Keratinocyte (primary cell): ENCODE results near the gene CELF2. TPM values are rescaled to one million over a fixed set of nuclear protein-coding genes. Genes with fewer than 3 reads are reported as not detected.

ENCODE experiments used
- DNase-seq: peaks from one replicate; pipeline ENCODE4 v3.0.0-alpha.2; 2011; ENCODE audit warnings: low read depth, missing footprints, low spot score
- FAIRE-seq: peaks from 2 replicates; lab custom pipeline; 2011; peaks lifted over from hg19 to GRCh38; lab: Jason Lieb, UNC
- H2AFZ ChIP-seq: 2 replicates; pipeline ENCODE4 v1.6.0; 2012; ENCODE audit warnings: low read length, control low read depth, inconsistent platforms; ENCODE audit not compliant: control insufficient read depth
- H3K27ac ChIP-seq: 2 replicates; pipeline ENCODE4 v1.5.1; 2011; ENCODE audit warnings: low read length; ENCODE audit not compliant: control insufficient read depth, insufficient read depth
- H3K27me3 ChIP-seq: 3 replicates; pipeline ENCODE4 v1.6.0; 2011; ENCODE audit warnings: low read length; ENCODE audit not compliant: control insufficient read depth, insufficient read depth; ENCODE audit errors: extremely low read depth
- H3K36me3 ChIP-seq, 2 experiments: 2 replicates in 1 of 2; 3 replicates in 1 of 2; pipeline ENCODE4 v1.5.1; 2011; ENCODE audit warnings: low read length in 2 of 2, mild to moderate bottlenecking in 1 of 2; ENCODE audit not compliant: control insufficient read depth in 2 of 2, insufficient read depth in 2 of 2; ENCODE audit errors: extremely low read depth in 1 of 2
- H3K4me1 ChIP-seq: 3 replicates; pipeline ENCODE4 v1.5.1; 2011; ENCODE audit warnings: low read length; ENCODE audit not compliant: control insufficient read depth, insufficient read depth; ENCODE audit errors: extremely low read depth
- H3K4me2 ChIP-seq: 3 replicates; pipeline ENCODE4 v1.6.0; 2011; ENCODE audit warnings: low read depth, low read length; ENCODE audit not compliant: control insufficient read depth, insufficient read depth; ENCODE audit errors: extremely low read depth
- H3K4me3 ChIP-seq, 3 experiments: fragments of 200-600 bp in 1 of 3; sonication (generic) in 1 of 3; 2 replicates in 2 of 3; 3 replicates in 1 of 3; pipeline ENCODE4 v1.5.1; 2011 to 2016; ENCODE audit warnings: low read length in 3 of 3, mild to moderate bottlenecking in 3 of 3, control low read depth in 2 of 3, inconsistent platforms in 1 of 3, low read depth in 1 of 3, mixed read lengths in 1 of 3, mixed run types in 1 of 3, moderate library complexity in 1 of 3; ENCODE audit not compliant: control insufficient read depth in 2 of 3, insufficient read depth in 2 of 3; ENCODE audit errors: extremely low read depth in 1 of 3
- H3K79me2 ChIP-seq: 2 replicates; pipeline ENCODE4 v1.6.0; 2012; ENCODE audit warnings: low read length; ENCODE audit not compliant: control insufficient read depth, insufficient read depth
- H3K9ac ChIP-seq: 3 replicates; pipeline ENCODE4 v1.6.0; 2011; ENCODE audit warnings: low read length; ENCODE audit not compliant: control insufficient read depth, insufficient read depth; ENCODE audit errors: extremely low read depth
- H3K9me1 ChIP-seq: 3 replicates; pipeline ENCODE4 v1.6.0; 2011; ENCODE audit warnings: low read length; ENCODE audit not compliant: control insufficient read depth, insufficient read depth; ENCODE audit errors: extremely low read depth
- H3K9me3 ChIP-seq: 2 replicates; pipeline ENCODE4 v1.5.1; 2012; ENCODE audit warnings: low read depth, low read length; ENCODE audit not compliant: control insufficient read depth
- H4K20me1 ChIP-seq: 3 replicates; pipeline ENCODE4 v1.6.0; 2011; ENCODE audit warnings: low read length; ENCODE audit not compliant: control insufficient read depth, insufficient read depth; ENCODE audit errors: extremely low read depth
- EZH2 ChIP-seq: IDR thresholded peaks from one replicate; pipeline ENCODE4 v1.6.1; 2012; ENCODE audit warnings: inconsistent platforms, mild to moderate bottlenecking, low read length, moderate library complexity
- dilution Hi-C: fragments of 300-500 bp; cut with MboI; formaldehyde crosslinking; loops from one replicate; pipeline ENCODE4 v1.7.0; 2020; ENCODE audit warnings: low sequenced_read_pairs; ENCODE audit not compliant: extremely low pct_ligation_motif_present
- polyA plus RNA-seq, 5 experiments: library from polyadenylated mRNA; depleted of rRNA in 3 of 5; stranded (reverse) in 3 of 5; stranded (forward) in 1 of 5; unstranded in 1 of 5; fragments of >200 nt; gene quantifications; 1 replicate in 1 of 5; 2 replicates in 3 of 5; 3 replicates in 1 of 5; pipeline versions ENCODE4 v1.2.1 to v1.2.3, GENCODE V29; 2011 to 2012; ENCODE audit warnings: missing spikeins in 2 of 5, low read depth in 1 of 5, low replicate concordance in 1 of 5
- TF ChIP-seq, protein P1 (sequence below), 3 experiments: IDR thresholded peaks in 1 of 3; conservative IDR thresholded peaks in 1 of 3; optimal IDR thresholded peaks in 1 of 3; 2 replicates in 2 of 3; 3 replicates in 1 of 3; pipeline versions ENCODE3 to v1.5.1; 2011; ENCODE audit warnings: low read length in 3 of 3, mild to moderate bottlenecking in 3 of 3, moderate library complexity in 2 of 3, control low read depth in 1 of 3, inconsistent platforms in 1 of 3; ENCODE audit not compliant: insufficient read depth in 2 of 3; ENCODE audit errors: extremely low read depth in 1 of 3

The CELF2 gene
- polyA plus RNA-seq, 1 donor (not counting 4 experiments of a cell fraction or from before 2014, with no cell fraction given): 9.8 TPM

DNA sequence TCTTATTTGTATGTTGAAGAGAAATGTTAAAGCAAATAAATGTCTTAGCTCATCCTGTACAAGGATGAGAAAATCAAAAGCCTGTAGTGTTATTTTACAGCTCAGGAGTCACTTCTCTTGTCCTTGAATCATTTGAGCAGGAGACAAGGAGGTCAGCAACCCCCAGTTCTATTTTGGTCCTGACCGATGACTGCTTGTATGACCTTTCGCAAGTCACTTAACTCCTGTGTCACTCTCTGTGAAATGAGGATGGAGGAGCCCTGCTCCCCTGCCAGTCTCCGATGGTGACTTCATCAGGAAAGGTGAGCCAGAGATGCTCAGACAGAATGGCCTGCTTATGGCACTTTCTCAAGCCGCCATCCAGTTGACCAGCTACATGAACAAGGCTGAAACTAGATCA, 101.0 kb downstream of the CELF2 start:
- no peaks in the 10 kb centered on the region for H3K79me2 ChIP-seq
- DNase-seq (no peak), FAIRE-seq (no peak)
- no peaks in the 10 kb centered on the region for H3K36me3 ChIP-seq
- no peaks in the 10 kb centered on the region for H4K20me1 ChIP-seq
- H3K9ac ChIP-seq: no peak overlapping the region
- H3K4me2 ChIP-seq: no peak overlapping the region
- dilution Hi-C loops: no loop called here
- no peak for TF ChIP-seq EZH2
- TF ChIP-seq, protein P1, sequence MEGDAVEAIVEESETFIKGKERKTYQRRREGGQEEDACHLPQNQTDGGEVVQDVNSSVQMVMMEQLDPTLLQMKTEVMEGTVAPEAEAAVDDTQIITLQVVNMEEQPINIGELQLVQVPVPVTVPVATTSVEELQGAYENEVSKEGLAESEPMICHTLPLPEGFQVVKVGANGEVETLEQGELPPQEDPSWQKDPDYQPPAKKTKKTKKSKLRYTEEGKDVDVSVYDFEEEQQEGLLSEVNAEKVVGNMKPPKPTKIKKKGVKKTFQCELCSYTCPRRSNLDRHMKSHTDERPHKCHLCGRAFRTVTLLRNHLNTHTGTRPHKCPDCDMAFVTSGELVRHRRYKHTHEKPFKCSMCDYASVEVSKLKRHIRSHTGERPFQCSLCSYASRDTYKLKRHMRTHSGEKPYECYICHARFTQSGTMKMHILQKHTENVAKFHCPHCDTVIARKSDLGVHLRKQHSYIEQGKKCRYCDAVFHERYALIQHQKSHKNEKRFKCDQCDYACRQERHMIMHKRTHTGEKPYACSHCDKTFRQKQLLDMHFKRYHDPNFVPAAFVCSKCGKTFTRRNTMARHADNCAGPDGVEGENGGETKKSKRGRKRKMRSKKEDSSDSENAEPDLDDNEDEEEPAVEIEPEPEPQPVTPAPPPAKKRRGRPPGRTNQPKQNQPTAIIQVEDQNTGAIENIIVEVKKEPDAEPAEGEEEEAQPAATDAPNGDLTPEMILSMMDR (optimal IDR thresholded peaks at IDR 0.05 in 1 of 3, IDR thresholded peaks at IDR 0.05 in 1 of 3, conservative IDR thresholded peaks at IDR 0.05 in 1 of 3; ENCODE audit: extremely low read depth in 1 of 3, insufficient read depth in 2 of 3, low read length in 3 of 3): no peak
- no peak overlapping the region for H3K27ac ChIP-seq
- no peaks in the 10 kb centered on the region for H3K9me3 ChIP-seq
- H3K4me3 ChIP-seq: no peak overlapping the region
- no peaks in the 10 kb centered on the region for H3K27me3 ChIP-seq
- H3K4me1 ChIP-seq: no peaks in the 10 kb centered on the region
- H3K9me1 ChIP-seq: no peaks in the 10 kb centered on the region
- no peak overlapping the region for H2AFZ ChIP-seq

DNA sequence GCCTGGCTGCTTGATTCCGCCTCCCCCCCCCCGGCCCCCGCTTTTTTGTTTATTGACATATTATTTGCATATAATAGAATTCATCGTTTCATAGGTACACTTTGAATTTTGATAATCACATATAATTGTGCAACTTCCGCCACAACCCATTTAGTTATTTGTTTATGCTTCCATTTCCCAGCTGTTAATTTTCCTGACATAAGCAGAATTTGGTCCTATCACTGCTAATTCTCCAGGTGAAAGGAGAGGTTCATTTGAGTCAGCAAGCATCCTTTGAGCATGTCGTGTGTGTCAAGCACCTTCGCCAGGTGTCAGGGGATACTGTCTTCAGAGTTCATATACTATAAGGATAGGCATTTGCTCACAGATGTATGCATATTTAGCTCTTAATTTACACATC, 102.2 kb downstream of the CELF2 start:
- no peaks in the 10 kb centered on the region for H3K9me3 ChIP-seq
- FAIRE-seq (no peak), DNase-seq (no peak)
- H3K4me2 ChIP-seq: no peak overlapping the region
- H2AFZ ChIP-seq: no peak overlapping the region
- no peaks in the 10 kb centered on the region for H3K9me1 ChIP-seq
- H3K4me3 ChIP-seq: no peak overlapping the region
- H3K27me3 ChIP-seq: no peaks in the 10 kb centered on the region
- no peaks in the 10 kb centered on the region for H3K4me1 ChIP-seq
- no peaks in the 10 kb centered on the region for H3K36me3 ChIP-seq
- no peak overlapping the region for H3K27ac ChIP-seq
- no peaks in the 10 kb centered on the region for H3K79me2 ChIP-seq
- no peaks in the 10 kb centered on the region for H4K20me1 ChIP-seq
- dilution Hi-C loops: no loop called here
- TF ChIP-seq EZH2: no peak
- TF ChIP-seq, protein P1 (optimal IDR thresholded peaks at IDR 0.05 in 1 of 3, IDR thresholded peaks at IDR 0.05 in 1 of 3, conservative IDR thresholded peaks at IDR 0.05 in 1 of 3; ENCODE audit: extremely low read depth in 1 of 3, insufficient read depth in 2 of 3, low read length in 3 of 3): no peak
- H3K9ac ChIP-seq: no peak overlapping the region
